Activated T-helper 1 cell treated with anti-CD3 and anti-CD28 coated beads, Interleukin-12 subunit alpha, Interleukin-12 subunit beta, Interleukin-2, Interleukin-4 antibody, amounts not matched to agents 30 ng/mL and 10 ng/mL and 1 ng/mL, durations not matched to agents 14 hours and 24 hours and 36 hours (primary cell): Measurements from ENCODE around the gene C8B. TPM values are rescaled to one million over a fixed set of nuclear protein-coding genes. Genes with fewer than 3 reads are reported as not detected.

ENCODE experiments used
- DNase-seq: peaks from one replicate; pipeline ENCODE4 v3.0.0; 2021; ENCODE audit warnings: low spot score
- H3K27ac Mint-ChIP-seq: one replicate; pipeline ENCODE4 v1.8.0; 2021; ENCODE audit warnings: mild to moderate bottlenecking, mixed read lengths
- H3K27me3 Mint-ChIP-seq: one replicate; pipeline ENCODE4 v1.8.0; 2022; ENCODE audit warnings: mild to moderate bottlenecking, moderate library complexity, mixed read lengths; ENCODE audit not compliant: insufficient read depth
- H3K36me3 Mint-ChIP-seq: one replicate; pipeline ENCODE4 v1.8.0; 2021; ENCODE audit warnings: low read depth, mixed read lengths
- H3K4me1 Mint-ChIP-seq: one replicate; pipeline ENCODE4 v1.8.0; 2021; ENCODE audit warnings: low read depth, mixed read lengths
- H3K4me3 Mint-ChIP-seq: one replicate; pipeline ENCODE4 v1.8.0; 2021; ENCODE audit warnings: mild to moderate bottlenecking, moderate library complexity, mixed read lengths
- H3K9me3 Mint-ChIP-seq: one replicate; pipeline ENCODE4 v1.8.0; 2021; ENCODE audit warnings: mixed read lengths
- intact Hi-C: fragments of 100-400 bp; cut with micrococcal nuclease; formaldehyde crosslinking; loops from one replicate; pipeline ENCODE4 v1.15.1; 2024
- total RNA-seq: library from RNA; stranded (reverse); gene quantifications from 2 replicates; pipeline ENCODE4 v1.2.3, GENCODE V29; 2022

Gene C8B
- total RNA-seq, 1 donor from 2014 or later, result not detected

GRCh38 chr1:56898879-56899278, 66.9 kb downstream of the C8B start:
- no peak overlapping the region for H3K27ac Mint-ChIP-seq
- no peak overlapping the region for H3K4me3 Mint-ChIP-seq
- no peaks in the 10 kb centered on the region for H3K4me1 Mint-ChIP-seq
- no peaks in the 10 kb centered on the region for H3K27me3 Mint-ChIP-seq
- H3K9me3 Mint-ChIP-seq, result no peaks in the 10 kb centered on the region
- intact Hi-C loops, result no loop called here
- no peaks in the 10 kb centered on the region for H3K36me3 Mint-ChIP-seq
- DNase-seq, result no peak

- no peaks in the 10 kb centered on the region for H3K4me1 Mint-ChIP-seq
- no peaks in the 10 kb centered on the region for H3K36me3 Mint-ChIP-seq
- no peak overlapping the region for H3K27ac Mint-ChIP-seq
- no peaks in the 10 kb centered on the region for H3K27me3 Mint-ChIP-seq
- no peaks in the 10 kb centered on the region for H3K9me3 Mint-ChIP-seq
- intact Hi-C loops, result no loop called here
- no peak overlapping the region for H3K4me3 Mint-ChIP-seq
- DNase-seq, result no peak
These were observed 67.8 kb downstream of the C8B start for GRCh38 chr1:56898005-56898373.

DNA sequence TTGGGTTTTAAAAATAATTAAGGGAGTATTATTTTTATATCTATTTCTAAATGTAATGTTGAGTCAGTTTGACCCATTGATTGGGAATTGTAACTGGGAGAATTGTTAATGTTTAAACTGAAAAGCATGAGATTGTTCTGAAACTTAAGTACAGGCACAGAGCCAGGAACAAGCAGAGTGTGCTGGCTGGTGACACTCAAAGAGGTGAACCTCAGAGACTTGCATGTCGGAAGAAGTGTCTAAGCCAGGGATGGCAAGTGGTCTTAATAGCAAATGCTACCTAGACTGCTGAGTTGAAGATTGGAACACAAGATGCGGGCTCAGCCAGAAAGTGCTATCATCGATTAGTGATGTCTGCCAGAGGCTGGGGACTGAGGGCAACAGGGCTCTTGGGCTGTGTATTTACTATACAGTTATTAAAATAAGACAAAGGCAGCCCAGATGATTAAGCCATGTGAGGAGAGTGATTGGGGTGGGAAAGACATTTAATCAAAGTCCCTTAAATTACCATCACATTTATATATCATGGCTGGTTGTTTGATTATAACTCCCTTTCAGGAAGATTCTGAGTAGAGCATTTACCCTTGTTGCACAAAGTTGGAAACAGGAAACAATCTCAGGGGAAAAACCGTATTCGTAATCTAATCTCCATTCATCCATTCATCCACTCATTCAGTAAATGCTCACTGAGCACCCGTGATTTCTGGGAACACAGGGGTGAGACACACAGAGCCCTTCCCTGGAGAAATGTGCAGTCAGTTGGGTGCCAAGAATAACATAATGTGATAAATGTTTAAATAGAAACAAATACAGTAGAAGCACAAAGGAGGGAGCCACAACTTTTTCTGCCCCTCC, 68.4 kb downstream of the C8B start:
- intact Hi-C loops, result no loop called here
- Mint-ChIP-seq H3K27ac (no peak overlapping the region), H3K4me1 (no peaks in the 10 kb centered on the region), H3K27me3 (no peaks in the 10 kb centered on the region), H3K4me3 (no peak overlapping the region), H3K36me3 (no peaks in the 10 kb centered on the region), H3K9me3 (no peaks in the 10 kb centered on the region)
- no peak for DNase-seq

- Mint-ChIP-seq H3K4me3 (no peak overlapping the region), H3K9me3 (no peaks in the 10 kb centered on the region)
These were observed 71.8 kb downstream of the C8B start for GRCh38 chr1:56894014-56894413.

DNA sequence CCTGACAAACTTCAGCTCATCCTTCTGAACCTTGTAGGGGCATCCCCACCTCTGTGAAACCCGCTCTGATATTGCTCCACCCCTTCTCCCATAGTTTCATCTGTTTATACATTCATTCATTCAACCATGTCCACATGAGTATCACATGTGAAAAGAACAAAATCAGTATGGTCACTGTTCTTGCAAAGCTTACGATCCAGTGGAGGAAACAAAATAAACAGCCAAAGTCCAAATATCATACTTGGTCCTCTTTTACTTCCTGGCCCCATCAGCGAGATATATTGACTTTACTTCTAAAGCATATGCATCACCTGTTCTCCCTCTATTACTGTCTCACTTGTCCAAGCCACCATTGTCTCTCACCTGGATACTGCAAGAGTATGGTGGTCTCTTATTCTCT, 75.6 kb downstream of the C8B start:
- Mint-ChIP-seq H3K27ac (no peak overlapping the region), H3K9me3 (no peaks in the 10 kb centered on the region), H3K4me3 (no peak overlapping the region), H3K36me3 (no peaks in the 10 kb centered on the region), H3K27me3 (peaks cover 2% of the 10 kb centered on the region), H3K4me1 (no peaks in the 10 kb centered on the region)
- DNase-seq, result no peak
- intact Hi-C loops, result no loop called here

More at GRCh38 chr1:56894014-56894413, 71.8 kb downstream of the C8B start:
- H3K27me3 Mint-ChIP-seq, result no peaks in the 10 kb centered on the region
- no peak for DNase-seq
- H3K4me1 Mint-ChIP-seq, result no peaks in the 10 kb centered on the region
- no peaks in the 10 kb centered on the region for H3K36me3 Mint-ChIP-seq
- intact Hi-C loops, result no loop called here
- H3K27ac Mint-ChIP-seq, result no peak overlapping the region

GRCh38 chr1:56881417-56881816, 84.4 kb downstream of the C8B start:
- Mint-ChIP-seq H3K36me3 (no peaks in the 10 kb centered on the region), H3K27ac (no peak overlapping the region), H3K9me3 (no peaks in the 10 kb centered on the region), H3K4me3 (no peak overlapping the region), H3K4me1 (no peaks in the 10 kb centered on the region), H3K27me3 (no peaks in the 10 kb centered on the region)
- intact Hi-C loops, result no loop called here
- DNase-seq, result no peak

GRCh38 chr1:56880774-56881173, 85.0 kb downstream of the C8B start:
- Mint-ChIP-seq H3K27me3 (no peaks in the 10 kb centered on the region), H3K27ac (no peak overlapping the region), H3K9me3 (no peaks in the 10 kb centered on the region), H3K36me3 (no peaks in the 10 kb centered on the region), H3K4me3 (no peak overlapping the region), H3K4me1 (no peaks in the 10 kb centered on the region)
- intact Hi-C loops, result no loop called here
- DNase-seq, result no peak

Other genes starting within 250 kb of the C8B start
- gene FYB2, start 146.6 kb downstream of the C8B start, total RNA-seq, result not detected in 2 replicates
- gene C8A, start 111.2 kb downstream of the C8B start, total RNA-seq, result not detected in 2 replicates